ENCODE measurements around the gene SRBD1.
"Not testable (repeated sequence)": the region's sequence is repeated elsewhere in the genome, so short reads cannot be mapped to it uniquely, and the experiment has no call there.

SRBD1 gene

DNA sequence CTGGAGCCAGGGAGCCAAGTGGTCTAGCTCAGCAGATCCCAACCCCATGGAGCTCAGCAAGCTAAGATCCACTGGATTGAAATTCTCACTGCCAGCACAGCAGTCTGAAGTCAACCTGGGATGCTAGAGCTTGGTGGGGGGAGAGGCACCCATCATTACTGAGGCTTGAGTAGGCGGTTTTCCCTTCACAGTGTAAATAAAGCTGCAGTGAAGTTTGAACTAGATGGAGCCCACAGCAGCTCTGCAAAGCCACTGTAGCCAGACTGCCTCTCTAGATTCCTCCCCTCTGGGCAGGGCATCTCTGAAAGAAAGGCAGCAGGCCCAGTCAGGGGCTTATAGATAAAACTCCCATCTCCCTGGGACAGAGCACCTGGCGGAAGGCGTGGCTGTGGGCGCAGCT, 185.0 kb downstream of the SRBD1 start:
- DNase-seq (ENCODE audit: low read depth, low spot score), result not testable (repeated sequence)

DNA sequence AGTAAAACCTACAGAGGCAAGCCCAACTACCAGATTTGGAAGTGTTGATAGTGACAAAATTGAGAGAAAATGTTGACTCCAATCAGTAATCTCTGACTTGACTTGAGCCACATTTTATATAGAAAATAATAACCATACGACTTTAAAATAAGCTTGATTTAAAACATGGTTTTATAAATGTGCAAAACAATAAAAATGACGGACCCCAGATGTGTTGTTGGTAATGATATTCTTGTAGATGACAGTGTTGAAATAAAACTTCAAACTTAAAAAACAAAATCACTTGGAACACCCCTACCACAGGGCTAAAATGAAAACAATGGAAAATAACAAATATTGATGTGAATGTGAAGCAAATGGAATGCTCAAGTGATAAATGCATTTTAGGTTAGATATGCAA, 188.1 kb downstream of the SRBD1 start:
- DNase-seq (ENCODE audit: low read depth, low spot score), result no peak

DNA sequence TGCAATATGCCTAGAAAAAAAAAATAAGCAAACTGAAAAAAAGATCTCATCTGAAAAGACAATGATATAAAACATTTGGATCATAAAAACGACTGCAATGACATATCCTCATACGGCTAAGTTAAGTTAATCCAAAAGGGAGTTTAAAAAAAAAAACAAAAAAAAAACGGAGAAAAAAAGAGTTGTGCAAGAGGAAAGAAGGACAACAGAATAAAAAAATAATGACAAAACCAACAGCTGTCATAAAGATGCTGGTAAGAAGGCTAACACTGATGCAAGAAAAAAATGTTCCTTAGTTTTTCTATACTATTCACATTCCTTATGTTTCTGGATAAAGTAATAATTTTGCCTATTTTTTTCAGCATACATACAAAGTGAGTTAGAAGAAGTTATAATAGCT, 192.5 kb downstream of the SRBD1 start:
- DNase-seq (ENCODE audit: low read depth, low spot score), result no peak

DNA sequence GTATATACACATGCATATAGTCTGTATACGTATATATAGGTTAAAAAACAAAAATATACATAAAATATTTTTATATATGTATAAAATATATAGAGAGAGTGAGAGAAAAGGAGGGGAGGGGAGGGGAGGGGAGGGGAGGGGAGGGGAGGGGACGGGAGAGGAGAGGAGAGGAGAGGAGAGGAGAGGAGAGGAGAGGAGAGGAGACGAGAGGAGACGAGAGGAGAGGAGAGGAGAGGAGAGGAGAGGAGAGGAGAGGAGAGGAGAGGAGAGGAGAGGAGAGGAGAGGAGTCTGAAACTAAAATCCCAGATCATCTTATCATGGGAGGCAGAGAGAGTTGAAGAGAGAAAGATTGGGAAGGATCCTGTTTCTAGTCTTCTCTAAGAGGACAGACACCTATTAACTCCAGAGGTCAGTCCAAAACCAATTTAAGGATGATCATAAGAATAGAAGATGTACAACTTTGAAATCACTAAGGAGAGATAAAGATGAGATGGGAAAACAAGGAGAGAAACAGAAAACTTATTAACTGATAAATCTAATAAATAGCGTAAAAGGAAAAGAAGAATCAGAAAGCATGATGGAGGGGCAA, 195.4 kb downstream of the SRBD1 start:
- no peak for DNase-seq (ENCODE audit: low read depth, low spot score)

DNA sequence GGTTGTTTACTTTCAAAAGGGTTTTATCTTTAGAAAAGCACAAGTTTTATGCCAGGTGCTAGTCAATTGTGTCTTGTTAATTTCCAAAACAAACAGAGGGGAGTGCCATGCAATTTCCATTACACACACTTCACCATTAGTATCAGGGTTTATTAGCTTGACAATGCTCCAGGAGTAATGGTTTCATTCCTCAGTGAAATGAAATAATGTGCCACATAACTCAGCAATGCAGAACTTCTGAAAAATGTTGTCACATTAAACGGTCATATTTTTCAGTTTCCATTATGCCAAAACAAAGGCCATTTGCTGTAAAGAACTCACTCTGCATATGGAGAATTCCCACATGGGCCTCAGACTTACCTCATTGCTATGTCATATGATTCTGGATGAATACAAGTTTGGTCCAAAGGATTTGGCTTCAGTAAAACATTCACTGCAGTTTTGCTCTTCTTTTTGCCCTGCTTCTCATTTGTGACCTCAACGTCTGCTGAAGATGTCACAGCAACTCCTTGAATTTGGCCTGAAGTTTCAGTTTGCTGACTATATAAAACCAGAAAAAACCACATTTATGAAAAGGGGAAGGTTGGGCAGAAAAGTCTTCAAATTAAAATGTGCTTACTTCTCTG, 198.2 kb downstream of the SRBD1 start:
- no peak for DNase-seq (ENCODE audit: low read depth, low spot score)

DNA sequence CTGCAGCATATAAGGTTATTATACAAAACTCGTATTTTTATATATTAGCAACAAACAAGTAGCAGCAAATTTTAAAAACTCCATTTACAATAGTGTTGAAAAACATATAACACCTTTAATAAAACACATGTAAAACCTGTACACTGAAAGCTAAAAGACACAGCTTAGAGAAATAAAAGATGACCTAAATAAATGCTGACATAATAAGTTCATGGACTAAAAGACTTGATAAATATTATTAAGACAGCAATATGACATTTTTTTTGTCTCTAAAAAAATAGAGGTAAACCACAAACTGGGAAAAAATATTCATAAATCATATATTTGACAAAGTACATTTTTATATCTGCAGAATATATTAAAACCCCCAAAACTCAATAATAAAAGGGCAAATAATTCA, 201.4 kb downstream of the SRBD1 start:
- DNase-seq (ENCODE audit: low read depth, low spot score), result no peak

DNA sequence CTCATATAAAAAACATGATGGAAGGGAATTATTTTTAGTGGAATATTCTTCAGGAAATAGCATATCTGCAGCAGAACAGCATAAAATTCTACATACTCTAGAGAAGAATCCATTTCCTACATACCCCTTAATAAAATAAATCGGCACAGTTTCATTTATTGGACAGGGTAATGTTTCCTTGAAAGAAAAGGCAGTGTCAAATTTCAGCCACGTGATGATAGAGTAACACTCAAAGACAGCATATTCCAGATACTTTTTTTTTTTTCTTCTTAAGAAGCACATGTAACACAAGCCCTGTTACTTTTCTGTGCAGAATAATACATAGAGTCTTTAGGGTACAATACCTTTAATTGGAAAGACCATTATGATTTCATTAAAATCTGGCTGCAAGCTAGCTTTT, 204.4 kb downstream of the SRBD1 start:
- DNase-seq (ENCODE audit: low read depth, low spot score), result no peak

DNA sequence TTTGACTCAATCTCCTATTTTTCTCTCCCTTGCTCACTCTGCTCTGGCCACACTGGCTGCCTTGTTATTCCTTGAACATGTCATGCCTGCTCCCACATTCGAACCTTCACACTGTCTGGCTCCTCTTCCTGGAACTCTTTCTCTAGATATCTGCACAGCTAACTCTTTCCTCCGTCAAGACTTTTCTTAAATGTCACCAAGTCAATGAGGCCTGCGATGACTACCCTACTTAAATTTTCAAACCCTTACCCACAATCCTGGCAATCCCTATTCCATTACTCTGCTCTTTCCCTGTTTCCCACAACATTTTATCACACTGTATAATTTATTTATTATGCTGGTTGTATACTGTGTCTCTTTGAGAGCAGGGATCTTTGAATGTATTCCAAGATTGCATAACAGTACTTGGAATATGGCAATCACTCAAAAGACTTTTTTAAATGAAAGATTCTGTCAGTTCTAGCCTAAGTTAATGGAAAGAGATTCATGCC, 206.2 kb downstream of the SRBD1 start:
- peak; percentile 50 for DNase-seq (ENCODE audit: low read depth, low spot score)

DNA sequence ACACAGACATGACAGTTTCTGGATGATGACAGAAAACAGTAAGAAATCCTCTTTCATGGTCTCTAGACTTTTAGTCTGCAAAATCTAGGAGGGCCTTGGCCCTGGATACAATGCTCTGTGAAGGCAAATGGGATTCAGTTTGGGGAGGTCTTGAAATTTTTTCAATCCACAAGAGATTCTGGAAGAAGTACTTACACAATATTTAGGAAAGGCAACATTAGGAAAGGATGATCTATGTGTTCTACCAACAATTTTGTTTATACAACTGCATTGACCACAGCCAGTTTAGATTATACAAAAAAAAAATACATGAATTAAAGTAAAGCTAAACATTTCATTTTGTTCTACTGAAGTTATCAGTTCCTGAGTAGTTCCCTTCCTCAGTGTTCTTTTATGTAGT, 208.0 kb downstream of the SRBD1 start:
- no peak for DNase-seq (ENCODE audit: low read depth, low spot score)

DNA sequence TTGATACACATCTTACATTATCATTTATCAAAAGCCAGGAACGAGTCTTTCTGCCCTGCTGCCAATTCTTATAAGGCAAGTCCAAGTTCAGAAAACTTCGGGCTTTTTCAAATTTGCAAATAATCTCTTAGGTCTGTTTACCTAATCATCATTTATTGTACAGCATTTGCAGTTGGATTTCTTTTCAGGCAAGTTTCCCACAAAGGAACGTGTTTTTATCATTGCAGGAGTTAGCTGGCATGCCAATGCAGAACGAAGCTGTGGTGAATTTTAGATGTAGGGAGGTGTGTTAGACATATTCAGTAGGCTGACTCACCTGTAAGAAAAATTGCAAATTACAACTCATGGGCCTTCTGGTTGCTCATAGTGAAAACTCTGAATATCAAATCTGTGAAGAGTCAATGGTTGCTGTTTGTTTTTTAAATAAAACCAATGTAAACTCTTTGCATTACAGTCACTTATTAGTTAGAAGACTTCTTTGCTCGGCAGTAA, 209.6 kb downstream of the SRBD1 start:
- DNase-seq (ENCODE audit: low read depth, low spot score), result peak; percentile 20

DNA sequence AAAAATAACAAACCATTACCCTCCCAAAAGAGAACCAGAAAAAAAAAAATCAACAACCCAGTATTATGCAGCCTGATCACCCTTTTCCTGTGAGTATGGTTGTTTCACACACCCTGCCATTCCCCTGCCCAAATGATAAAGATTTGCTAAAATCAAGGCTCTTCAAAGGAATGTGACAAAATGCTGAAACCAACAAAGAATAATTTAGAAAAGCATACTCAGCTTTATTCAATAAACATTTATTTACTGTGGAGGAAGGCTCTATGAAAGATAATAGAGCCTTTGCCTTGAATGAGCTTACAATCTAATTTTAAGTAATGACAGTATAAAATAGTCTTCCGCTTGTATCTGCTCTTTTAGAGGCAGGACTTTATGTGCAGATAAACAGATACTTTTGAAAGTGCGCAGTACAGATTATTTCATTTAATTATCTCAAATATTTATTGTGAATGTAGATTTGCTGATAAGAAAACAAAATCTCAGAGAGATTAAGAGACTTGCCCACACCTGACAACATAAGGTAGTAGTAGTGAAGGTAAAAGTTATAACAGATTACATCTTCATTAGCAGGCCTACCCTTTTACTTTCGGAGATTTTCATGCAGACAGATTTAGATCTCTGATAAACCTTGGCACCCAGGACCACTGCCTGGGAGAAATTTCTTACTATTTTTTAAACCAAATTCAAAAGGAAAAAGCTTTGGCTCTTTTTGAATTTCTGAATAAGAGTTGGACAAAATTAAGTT, 211.9 kb downstream of the SRBD1 start:
- no peak for DNase-seq (ENCODE audit: low read depth, low spot score)

DNA sequence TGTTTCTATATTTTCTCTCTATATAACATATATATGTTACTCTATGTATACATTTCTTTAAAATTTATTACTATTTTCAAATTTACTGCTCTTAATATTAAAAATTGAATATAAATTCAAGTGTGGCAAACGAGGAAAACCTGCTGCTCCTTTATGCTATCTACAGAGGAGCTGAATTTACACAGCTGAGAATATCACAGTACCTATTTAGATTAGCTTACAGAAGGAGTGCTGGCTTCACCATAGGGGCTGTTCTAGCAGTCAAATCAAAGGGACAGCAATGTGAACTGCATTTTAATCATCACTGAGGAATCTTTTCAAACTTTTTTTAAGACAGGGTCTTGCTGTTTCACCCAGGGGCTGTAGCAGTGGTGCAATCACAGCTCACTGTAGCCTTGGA, 213.8 kb downstream of the SRBD1 start:
- no peak for DNase-seq (ENCODE audit: low read depth, low spot score)

DNA sequence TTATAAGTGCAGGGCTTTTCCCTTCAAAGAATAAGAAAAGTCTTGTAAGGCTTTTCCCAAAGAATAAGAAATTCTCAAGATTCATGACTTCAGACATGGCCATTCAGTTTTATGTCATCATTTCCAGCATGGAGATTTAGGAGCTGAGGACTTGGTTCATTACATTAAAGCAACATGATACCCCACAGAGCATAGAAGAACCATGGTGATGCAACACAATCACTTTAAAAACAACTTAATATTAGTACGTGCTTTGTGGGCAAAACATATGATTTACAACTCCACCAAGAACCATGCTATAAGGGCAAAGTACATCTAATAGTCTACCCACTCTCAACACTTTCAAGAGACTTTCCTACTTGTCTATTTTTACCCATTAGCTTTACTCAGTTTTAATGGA, 214.4 kb downstream of the SRBD1 start:
- DNase-seq (ENCODE audit: low read depth, low spot score), result no peak

DNA sequence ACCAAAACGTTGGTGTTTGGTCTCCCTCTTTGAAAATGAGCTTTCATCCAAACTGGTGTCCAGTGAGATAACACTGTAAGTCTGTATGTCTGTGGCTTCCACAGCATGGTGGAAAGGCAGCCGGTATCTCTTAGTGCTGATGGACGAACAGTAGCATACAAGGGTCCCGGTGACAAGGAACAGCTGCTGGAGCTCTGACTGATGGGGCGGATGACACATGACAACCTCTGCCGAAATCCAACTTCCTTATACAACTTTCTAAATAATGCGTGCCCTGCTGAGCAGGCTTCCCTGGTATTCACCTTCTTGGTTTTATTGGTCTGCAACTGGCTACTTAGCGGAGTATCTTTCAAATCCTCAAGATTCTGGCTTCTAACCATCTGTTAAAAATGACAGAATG, 216.2 kb downstream of the SRBD1 start:
- no peak for DNase-seq (ENCODE audit: low read depth, low spot score)

DNA sequence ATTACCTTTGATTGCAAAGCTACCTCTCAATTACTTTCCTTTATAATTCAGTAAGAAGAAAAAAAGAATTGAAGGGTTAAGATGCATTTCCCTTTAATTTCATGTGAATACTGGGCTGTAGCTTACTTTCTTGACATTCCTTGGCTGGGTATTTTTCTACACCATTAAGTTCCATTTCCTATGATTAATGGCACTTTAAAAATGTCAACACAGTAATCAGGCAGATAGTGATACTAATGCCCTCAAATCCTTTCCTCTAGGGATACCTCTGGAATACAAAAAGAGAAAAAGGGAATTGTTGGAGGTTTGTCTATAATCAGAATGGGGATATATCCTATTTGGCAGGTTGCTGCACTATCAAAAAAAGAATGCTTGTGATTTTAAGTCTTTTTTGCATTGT, 216.9 kb downstream of the SRBD1 start:
- no peak for DNase-seq (ENCODE audit: low read depth, low spot score)

DNA sequence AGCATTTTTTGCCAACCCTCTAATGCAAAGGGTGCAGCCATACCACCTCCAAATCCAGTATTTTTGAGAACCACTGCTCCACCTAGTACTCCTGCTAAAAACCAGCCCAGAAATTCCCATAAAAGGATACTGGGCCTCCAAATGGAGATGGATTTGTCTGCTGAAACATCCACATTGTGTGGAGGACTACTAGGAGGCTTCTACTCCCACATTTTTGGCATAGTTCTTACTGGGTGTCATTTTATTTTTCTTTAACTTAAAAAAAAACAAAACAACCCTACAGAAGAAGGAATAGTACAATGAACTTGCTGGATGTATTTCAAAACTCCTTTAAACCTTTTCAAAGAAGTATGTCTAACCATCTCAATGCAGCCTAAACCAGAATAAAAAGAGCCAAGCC, 219.2 kb downstream of the SRBD1 start:
- peak; percentile 30 for DNase-seq (ENCODE audit: low read depth, low spot score)

DNA sequence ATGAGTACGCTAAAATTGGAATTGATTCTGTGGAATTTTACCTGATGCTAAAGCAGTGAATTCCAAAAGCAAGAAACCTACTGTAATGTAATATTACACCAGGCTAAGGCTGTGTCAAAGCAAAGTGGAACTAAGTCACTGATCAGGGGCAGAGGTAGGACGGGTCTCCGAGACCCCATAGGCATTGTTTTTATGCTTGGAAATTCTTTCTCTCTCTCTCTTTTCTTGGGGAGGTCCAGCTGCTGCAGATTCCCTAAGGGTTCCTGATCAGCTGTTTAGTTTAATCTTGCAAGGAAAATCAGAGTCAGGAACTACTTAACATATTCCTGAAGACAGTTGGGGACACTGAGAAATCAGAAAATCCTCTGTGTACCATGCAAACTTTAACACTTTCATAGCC, 220.2 kb downstream of the SRBD1 start:
- no peak for DNase-seq (ENCODE audit: low read depth, low spot score)

DNA sequence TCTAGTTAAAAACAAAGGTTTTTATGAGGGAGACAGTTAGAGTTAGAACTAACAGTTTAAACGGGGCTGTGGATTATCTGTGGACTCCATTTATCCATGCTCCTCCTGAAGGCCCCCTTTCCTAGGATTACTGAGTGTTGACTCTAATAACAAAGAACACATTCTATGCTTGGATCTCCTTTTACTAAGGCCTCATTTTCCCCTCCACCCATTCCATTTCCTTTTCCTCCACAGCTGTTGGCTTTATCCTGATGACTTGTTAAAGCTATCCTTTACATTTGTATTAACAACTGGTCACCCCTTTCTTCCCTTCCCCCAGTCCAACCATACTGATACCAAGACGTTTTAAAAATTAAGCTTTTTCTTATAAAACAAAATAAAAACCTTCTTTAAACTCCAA, 220.6 kb downstream of the SRBD1 start:
- no peak for DNase-seq (ENCODE audit: low read depth, low spot score)

DNA sequence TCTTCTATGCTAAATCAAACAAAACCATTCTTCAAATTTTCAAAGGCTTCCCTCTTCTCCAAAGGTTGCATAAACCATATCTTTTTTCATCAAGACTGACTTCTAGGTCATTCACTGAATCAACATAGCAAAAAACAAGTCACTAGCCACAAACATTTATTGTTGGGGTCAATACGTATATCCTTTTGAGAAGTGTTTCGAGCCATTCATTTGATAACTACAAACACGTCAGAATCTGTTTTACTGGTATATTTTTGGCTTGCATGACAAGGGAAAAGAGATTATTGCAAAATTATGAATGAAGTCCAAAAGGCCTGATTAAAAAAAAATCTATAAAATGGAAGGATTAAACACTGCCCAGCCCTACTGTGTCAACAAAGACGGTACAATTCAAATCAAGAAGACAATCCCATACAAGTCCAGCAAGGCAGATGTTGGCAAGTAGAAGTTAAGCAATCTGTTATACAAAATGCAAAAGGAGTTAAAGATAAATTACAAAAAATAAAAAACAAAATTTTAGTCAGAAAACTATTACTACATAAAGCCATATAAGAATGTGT, 222.4 kb downstream of the SRBD1 start:
- DNase-seq (ENCODE audit: low read depth, low spot score), result no peak

DNA sequence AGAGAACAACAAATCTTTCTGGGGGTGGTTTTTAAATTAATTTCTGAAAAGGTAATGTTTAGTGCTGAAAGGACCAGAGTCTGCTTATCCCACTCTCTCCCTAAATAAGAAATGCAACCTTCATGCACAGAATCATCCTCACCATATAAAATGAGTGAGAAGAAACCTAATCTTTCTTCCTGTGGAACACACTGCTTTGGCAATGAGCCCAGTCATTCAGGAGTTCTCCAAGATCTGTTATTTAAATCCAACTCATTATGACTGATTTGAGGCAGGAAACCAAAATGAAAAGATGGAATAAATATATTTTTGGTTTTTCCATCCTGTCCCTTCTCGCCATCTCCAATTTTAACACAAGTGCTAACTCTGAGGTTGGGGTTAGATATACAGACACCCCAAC, 228.3 kb downstream of the SRBD1 start:
- peak; percentile 40 for DNase-seq (ENCODE audit: low read depth, low spot score)

DNA sequence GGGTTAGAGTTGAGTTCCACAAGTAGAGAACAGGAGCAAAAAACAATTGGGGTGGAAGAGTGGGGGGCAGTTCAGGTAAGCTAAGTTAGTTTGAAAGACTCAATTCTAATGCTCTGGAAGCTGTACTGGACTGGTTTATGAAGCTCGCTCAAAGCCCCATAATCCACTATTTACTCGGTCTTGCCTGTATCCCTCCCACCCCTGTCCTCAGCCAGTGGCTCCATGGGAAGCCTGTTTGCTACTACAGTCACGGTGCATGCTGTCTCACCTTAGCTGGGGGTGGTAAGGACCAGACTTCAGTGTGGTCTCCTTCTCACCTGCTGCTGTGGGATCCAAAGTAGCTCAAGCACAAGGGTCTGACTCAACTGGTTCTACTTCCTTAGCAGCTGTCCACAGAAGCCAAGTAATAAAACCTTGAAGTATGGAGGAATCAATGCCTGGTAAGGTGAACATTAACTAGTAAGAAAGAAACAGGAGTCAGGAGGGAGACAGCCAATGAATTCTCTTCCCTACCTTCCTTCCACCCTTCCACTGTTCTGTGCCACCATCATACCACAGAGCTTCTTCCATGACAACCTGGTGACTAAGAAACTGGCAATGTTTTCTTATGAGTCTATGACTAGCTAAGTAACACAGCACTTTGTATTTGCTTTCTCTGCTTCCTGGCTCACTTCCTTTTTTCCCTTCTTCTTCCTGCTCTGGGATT, 230.8 kb downstream of the SRBD1 start:
- DNase-seq (ENCODE audit: low read depth, low spot score), result peak; percentile 34

Measured in astrocyte of the hippocampus (primary cell).